SK-N-SH treated with all-trans-retinoic acid at 6 μM for 48 hours (cell line): ENCODE data around the gene MINK1.

Experiments used
- ATAC-seq: fragments of 200-7000 bp; cut with Tn5 transposase; 3 replicates; pipeline ENCODE4 v1.9.1; 2020; ENCODE audit warnings: mild to moderate bottlenecking, moderate library complexity
- ARNTL ChIP-seq: fragments of 450-650 bp; formaldehyde crosslinking; IDR thresholded peaks from 2 replicates; pipeline ENCODE4 v1.5.0; 2020; ENCODE audit warnings: low read depth, mild to moderate bottlenecking, moderate library complexity, borderline replicate concordance
- BACH2 ChIP-seq: fragments of 250-450 bp; sonication (Bioruptor Pico); IDR thresholded peaks from 2 replicates; pipeline ENCODE4 v1.9.0; 2021; ENCODE audit warnings: mild to moderate bottlenecking, borderline replicate concordance
- CSDC2 ChIP-seq: fragments of 250-450 bp; sonication (Bioruptor Pico); IDR thresholded peaks from 2 replicates; pipeline ENCODE4 v1.5.0; 2020; ENCODE audit warnings: mild to moderate bottlenecking, moderate library complexity
- ESRRG ChIP-seq: fragments of 250-450 bp; sonication (Bioruptor Pico); IDR thresholded peaks from 2 replicates; pipeline ENCODE4 v1.6.1; 2021; ENCODE audit warnings: mild to moderate bottlenecking
- GLIS3 ChIP-seq: fragments of 250-450 bp; sonication (Bioruptor Pico); IDR thresholded peaks from 2 replicates; pipeline ENCODE4 v1.5.0; 2020; ENCODE audit warnings: mild to moderate bottlenecking, moderate library complexity
- ISL1 ChIP-seq: fragments of 250-450 bp; sonication (Bioruptor Pico); IDR thresholded peaks from 2 replicates; pipeline ENCODE4 v2.1.2; 2022; ENCODE audit warnings: mild to moderate bottlenecking, moderate library complexity
- OSR1 ChIP-seq: fragments of 250-450 bp; sonication (Bioruptor Pico); IDR thresholded peaks from 2 replicates; pipeline ENCODE4 v1.8.0; 2022; ENCODE audit warnings: moderate library complexity, mild to moderate bottlenecking, inconsistent platforms
- PPARA ChIP-seq: fragments of 250-450 bp; sonication (Bioruptor Pico); IDR thresholded peaks from 2 replicates; pipeline ENCODE4 v1.5.0; 2020; ENCODE audit warnings: mild to moderate bottlenecking, borderline replicate concordance
- RARB ChIP-seq: fragments of 250-450 bp; sonication (Bioruptor Pico); IDR thresholded peaks from 2 replicates; pipeline ENCODE4 v1.8.0; 2021; ENCODE audit warnings: mild to moderate bottlenecking, moderate library complexity
- SNAI2 ChIP-seq: fragments of 250-450 bp; sonication (Bioruptor Pico); IDR thresholded peaks from 2 replicates; pipeline ENCODE4 v1.5.0; 2020; ENCODE audit warnings: mild to moderate bottlenecking, moderate library complexity
- TCF4 ChIP-seq: fragments of 250-450 bp; sonication (Bioruptor Pico); IDR thresholded peaks from 2 replicates; pipeline ENCODE4 v1.8.0; 2021; ENCODE audit warnings: mild to moderate bottlenecking, moderate library complexity, borderline replicate concordance
- TOX ChIP-seq: fragments of 250-450 bp; sonication (Bioruptor Pico); IDR thresholded peaks from 2 replicates; pipeline ENCODE4 v1.8.0; 2021; ENCODE audit warnings: mild to moderate bottlenecking, moderate library complexity, borderline replicate concordance
- ZC3H10 ChIP-seq: fragments of 250-450 bp; sonication (Bioruptor Pico); IDR thresholded peaks from 2 replicates; pipeline ENCODE4 v1.5.1; 2021; ENCODE audit warnings: mild to moderate bottlenecking, moderate library complexity
- ZFP3 ChIP-seq: fragments of 250-450 bp; sonication (Bioruptor Pico); IDR thresholded peaks from 2 replicates; pipeline ENCODE4 v1.5.0; 2020; ENCODE audit warnings: mild to moderate bottlenecking, moderate library complexity
- ZNF565 ChIP-seq: fragments of 450-650 bp; formaldehyde crosslinking; conservative IDR thresholded peaks from 2 replicates; pipeline ENCODE4 v1.5.0; 2020; ENCODE audit warnings: low read depth, mild to moderate bottlenecking, moderate library complexity
- ZNF70 ChIP-seq: fragments of 450-650 bp; formaldehyde crosslinking; IDR thresholded peaks from 2 replicates; pipeline ENCODE4 v1.5.0; 2020; ENCODE audit warnings: mild to moderate bottlenecking, moderate library complexity
- ZNF8 ChIP-seq: fragments of 450-650 bp; formaldehyde crosslinking; IDR thresholded peaks from 2 replicates; pipeline ENCODE4 v1.5.0; 2020; ENCODE audit warnings: mild to moderate bottlenecking, moderate library complexity
- TF ChIP-seq, protein P1 (sequence below): fragments of 250-450 bp; sonication (Bioruptor Pico); IDR thresholded peaks from 2 replicates; pipeline ENCODE4 v1.5.1; 2020; ENCODE audit warnings: low read depth, mild to moderate bottlenecking, moderate library complexity
- TF ChIP-seq, protein P2 (sequence below): fragments of 250-450 bp; sonication (Bioruptor Pico); IDR thresholded peaks from 2 replicates; pipeline ENCODE4 v1.8.0; 2021; ENCODE audit warnings: low read depth, mild to moderate bottlenecking, moderate library complexity, borderline replicate concordance
- TF ChIP-seq, protein P3 (sequence below): fragments of 250-450 bp; sonication (Bioruptor Pico); IDR thresholded peaks from 2 replicates; pipeline ENCODE4 v1.8.0; 2020; ENCODE audit warnings: mild to moderate bottlenecking, moderate library complexity, borderline replicate concordance
- TF ChIP-seq, protein P4 (sequence below): fragments of 250-450 bp; sonication (Bioruptor Pico); IDR thresholded peaks from 2 replicates; pipeline ENCODE4 v1.5.0; 2020; ENCODE audit warnings: mild to moderate bottlenecking, moderate library complexity

MINK1 gene

DNA sequence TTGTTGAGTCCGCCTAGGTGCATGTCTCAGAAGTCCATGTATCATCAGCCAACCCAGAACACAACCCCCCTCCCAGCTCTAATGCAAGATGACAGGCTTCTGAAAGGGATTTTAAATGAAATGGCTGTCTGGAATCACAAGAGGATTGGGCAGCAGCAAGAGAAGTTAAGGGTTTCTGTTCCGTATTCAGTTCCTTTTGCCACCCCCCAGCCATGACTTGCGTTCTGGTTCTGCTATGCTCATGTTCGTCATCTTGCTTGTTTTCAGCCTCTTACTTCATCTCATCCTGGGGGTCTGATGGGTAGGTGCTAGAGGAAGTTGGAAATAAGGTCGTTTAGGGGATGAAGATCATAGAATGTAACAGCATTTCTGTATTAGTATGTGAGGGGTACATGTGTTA lies 12.0 kb downstream of the MINK1 start:
- TF ChIP-seq, protein P1, sequence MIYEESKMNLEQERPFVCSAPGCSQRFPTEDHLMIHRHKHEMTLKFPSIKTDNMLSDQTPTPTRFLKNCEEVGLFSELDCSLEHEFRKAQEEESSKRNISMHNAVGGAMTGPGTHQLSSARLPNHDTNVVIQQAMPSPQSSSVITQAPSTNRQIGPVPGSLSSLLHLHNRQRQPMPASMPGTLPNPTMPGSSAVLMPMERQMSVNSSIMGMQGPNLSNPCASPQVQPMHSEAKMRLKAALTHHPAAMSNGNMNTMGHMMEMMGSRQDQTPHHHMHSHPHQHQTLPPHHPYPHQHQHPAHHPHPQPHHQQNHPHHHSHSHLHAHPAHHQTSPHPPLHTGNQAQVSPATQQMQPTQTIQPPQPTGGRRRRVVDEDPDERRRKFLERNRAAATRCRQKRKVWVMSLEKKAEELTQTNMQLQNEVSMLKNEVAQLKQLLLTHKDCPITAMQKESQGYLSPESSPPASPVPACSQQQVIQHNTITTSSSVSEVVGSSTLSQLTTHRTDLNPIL (CRISPR knock-in tag) = no peak
- no peak for TF ChIP-seq ESRRG
- TF ChIP-seq, protein P2, sequence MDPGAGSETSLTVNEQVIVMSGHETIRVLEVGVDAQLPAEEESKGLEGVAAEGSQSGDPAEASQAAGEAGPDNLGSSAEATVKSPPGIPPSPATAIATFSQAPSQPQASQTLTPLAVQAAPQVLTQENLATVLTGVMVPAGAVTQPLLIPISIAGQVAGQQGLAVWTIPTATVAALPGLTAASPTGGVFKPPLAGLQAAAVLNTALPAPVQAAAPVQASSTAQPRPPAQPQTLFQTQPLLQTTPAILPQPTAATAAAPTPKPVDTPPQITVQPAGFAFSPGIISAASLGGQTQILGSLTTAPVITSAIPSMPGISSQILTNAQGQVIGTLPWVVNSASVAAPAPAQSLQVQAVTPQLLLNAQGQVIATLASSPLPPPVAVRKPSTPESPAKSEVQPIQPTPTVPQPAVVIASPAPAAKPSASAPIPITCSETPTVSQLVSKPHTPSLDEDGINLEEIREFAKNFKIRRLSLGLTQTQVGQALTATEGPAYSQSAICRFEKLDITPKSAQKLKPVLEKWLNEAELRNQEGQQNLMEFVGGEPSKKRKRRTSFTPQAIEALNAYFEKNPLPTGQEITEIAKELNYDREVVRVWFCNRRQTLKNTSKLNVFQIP = no peak
- no peak for TF ChIP-seq TOX (CRISPR knock-in tag)
- no peak for TF ChIP-seq RARB (CRISPR knock-in tag)
- TF ChIP-seq ZNF565 (CRISPR knock-in tag) = no peak
- TF ChIP-seq PPARA (CRISPR knock-in tag) = no peak
- TF ChIP-seq ZC3H10 (CRISPR knock-in tag) = no peak
- TF ChIP-seq ARNTL = no peak
- TF ChIP-seq, protein P3, sequence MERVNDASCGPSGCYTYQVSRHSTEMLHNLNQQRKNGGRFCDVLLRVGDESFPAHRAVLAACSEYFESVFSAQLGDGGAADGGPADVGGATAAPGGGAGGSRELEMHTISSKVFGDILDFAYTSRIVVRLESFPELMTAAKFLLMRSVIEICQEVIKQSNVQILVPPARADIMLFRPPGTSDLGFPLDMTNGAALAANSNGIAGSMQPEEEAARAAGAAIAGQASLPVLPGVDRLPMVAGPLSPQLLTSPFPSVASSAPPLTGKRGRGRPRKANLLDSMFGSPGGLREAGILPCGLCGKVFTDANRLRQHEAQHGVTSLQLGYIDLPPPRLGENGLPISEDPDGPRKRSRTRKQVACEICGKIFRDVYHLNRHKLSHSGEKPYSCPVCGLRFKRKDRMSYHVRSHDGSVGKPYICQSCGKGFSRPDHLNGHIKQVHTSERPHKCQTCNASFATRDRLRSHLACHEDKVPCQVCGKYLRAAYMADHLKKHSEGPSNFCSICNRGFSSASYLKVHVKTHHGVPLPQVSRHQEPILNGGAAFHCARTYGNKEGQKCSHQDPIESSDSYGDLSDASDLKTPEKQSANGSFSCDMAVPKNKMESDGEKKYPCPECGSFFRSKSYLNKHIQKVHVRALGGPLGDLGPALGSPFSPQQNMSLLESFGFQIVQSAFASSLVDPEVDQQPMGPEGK (CRISPR knock-in tag) = no peak
- no peak for TF ChIP-seq ZNF70 (CRISPR knock-in tag)
- TF ChIP-seq TCF4 (CRISPR knock-in tag) = no peak
- no peak for TF ChIP-seq SNAI2
- TF ChIP-seq ZNF8 (CRISPR knock-in tag) = no peak
- TF ChIP-seq GLIS3 = no peak
- no peak for ATAC-seq

DNA sequence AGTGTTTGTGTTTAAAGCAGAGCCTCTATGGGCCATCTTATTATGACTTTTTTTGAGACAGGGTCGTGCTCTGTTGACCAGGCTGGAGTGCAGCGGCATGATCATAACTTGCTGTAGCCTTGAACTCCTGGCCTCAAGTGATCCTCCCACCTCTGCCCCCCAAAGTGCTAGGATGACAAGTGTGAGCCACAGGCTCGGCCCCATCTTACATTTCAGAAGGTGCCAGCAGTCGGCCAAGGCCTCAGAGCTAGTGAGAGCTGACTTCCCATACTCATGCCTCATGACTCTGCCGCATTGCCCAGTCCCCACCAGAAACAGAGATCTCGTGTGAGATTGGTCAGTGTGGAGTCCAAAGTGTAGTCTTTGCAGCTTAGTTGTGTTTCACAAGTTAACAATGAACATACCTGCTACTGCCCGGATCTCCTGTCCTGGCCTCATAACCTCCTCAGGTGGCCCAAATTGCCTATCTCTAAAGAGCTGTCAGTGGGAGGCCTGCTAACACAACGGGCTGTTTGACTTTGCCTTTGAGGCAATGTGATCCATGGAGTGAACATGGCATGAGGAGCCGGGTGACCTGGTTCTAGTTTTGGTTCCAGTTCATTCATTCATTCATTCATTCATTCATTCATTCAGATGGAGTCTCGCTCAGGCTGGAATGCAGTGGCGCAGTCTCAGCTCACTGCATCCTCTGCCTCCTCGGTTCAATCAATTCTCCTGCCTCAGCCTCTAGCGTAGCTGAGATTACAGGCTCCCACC lies 13.7 kb downstream of the MINK1 start:
- TF ChIP-seq, protein P2 = no peak
- no peak for TF ChIP-seq ESRRG
- TF ChIP-seq, protein P4, sequence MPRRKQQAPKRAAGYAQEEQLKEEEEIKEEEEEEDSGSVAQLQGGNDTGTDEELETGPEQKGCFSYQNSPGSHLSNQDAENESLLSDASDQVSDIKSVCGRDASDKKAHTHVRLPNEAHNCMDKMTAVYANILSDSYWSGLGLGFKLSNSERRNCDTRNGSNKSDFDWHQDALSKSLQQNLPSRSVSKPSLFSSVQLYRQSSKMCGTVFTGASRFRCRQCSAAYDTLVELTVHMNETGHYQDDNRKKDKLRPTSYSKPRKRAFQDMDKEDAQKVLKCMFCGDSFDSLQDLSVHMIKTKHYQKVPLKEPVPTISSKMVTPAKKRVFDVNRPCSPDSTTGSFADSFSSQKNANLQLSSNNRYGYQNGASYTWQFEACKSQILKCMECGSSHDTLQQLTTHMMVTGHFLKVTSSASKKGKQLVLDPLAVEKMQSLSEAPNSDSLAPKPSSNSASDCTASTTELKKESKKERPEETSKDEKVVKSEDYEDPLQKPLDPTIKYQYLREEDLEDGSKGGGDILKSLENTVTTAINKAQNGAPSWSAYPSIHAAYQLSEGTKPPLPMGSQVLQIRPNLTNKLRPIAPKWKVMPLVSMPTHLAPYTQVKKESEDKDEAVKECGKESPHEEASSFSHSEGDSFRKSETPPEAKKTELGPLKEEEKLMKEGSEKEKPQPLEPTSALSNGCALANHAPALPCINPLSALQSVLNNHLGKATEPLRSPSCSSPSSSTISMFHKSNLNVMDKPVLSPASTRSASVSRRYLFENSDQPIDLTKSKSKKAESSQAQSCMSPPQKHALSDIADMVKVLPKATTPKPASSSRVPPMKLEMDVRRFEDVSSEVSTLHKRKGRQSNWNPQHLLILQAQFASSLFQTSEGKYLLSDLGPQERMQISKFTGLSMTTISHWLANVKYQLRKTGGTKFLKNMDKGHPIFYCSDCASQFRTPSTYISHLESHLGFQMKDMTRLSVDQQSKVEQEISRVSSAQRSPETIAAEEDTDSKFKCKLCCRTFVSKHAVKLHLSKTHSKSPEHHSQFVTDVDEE (CRISPR knock-in tag) = no peak
- TF ChIP-seq ISL1 (CRISPR knock-in tag) = no peak
- TF ChIP-seq CSDC2 (CRISPR knock-in tag) = no peak
- TF ChIP-seq SNAI2 = no peak
- TF ChIP-seq ZNF8 (CRISPR knock-in tag) = no peak
- TF ChIP-seq, protein P1 (CRISPR knock-in tag) = no peak
- TF ChIP-seq RARB (CRISPR knock-in tag) = no peak
- no peak for TF ChIP-seq OSR1
- TF ChIP-seq, protein P3 (CRISPR knock-in tag) = no peak
- TF ChIP-seq ZFP3 = no peak
- no peak for TF ChIP-seq TOX (CRISPR knock-in tag)
- TF ChIP-seq BACH2 = no peak
- ATAC-seq = no peak
